LoVo (cell line): ENCODE measurements around the gene OR6C76.

ENCODE experiments used
- DNase-seq: peaks from one replicate; pipeline ENCODE4 v3.0.0-alpha.2; 2016; ENCODE audit warnings: low spot score

Gene OR6C76

GRCh38 chr12:55469291-55469690 is 43.2 kb downstream of the OR6C76 start:
- no peak for DNase-seq

DNA sequence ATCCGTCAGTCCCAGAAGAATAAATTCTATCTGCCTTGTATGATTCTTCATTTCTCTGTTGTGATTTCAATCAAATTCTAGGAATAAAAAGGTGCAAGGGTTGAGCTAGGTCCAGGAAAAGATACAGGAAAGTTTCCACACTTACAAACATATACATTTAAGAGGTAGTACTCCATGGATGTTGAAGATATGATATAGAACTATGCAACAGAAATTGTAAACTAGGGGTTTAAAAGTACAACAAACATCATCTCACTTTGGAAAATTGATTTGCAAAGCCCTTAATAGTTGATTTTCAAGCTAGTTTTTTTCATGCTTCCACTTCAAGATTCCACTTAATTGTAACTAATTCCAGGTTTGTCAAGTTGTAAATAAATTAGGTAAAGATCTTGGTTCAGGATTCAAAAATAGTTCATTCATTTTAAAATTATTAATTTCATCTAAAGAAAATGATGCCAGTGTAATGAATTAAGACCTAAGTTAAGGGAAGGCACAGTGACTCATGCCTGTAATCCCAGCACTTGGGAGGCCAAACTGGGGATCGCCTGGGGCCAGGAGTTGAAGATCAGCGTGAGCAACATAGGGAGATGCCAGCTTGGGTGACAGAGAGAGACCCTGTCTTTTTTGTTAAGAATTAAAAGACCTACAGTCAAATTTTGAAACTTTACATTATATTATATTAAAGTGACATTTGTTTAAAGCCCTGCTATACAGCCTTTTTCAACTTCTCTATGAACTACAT is 44.2 kb downstream of the OR6C76 start, which contains the start of gene OR6C70:
Gene OR6C70 (minus strand): TSS at position 51 of the 742 bp plus-strand sequence. CDS start 0 bp downstream, at position 51.
- no peak for DNase-seq

GRCh38 chr12:55472264-55472663 is 46.2 kb downstream of the OR6C76 start:
- DNase-seq, result no peak
